K562 (cell line): ENCODE results near the gene PDCD1LG2. TPM values are rescaled to one million over a fixed set of nuclear protein-coding genes. Genes with fewer than 3 reads are reported as not detected.

Experiments
- ATAC-seq: fragments of 200-7000 bp; cut with Tn5 transposase; 3 replicates; pipeline ENCODE4 v1.9.1; 2020; ENCODE audit warnings: moderate library complexity
- BruUV-seq: library from RNA; stranded (reverse); fragments of 400-500 nt; replicated peaks from 2 replicates; lab custom pipeline; 2021; lab: Mats Ljungman, UMichigan
- CTCF ChIA-PET: fragments of 300-600 bp; formaldehyde crosslinking; extraction: SDS; loops from one replicate; lab custom pipeline; 2021; ENCODE audit warnings: low intra/inter-chr PET ratio; lab: Yijun Ruan, JAX
- POLR2A ChIA-PET: fragments of 300-600, 350-650 bp; sonication (Branson Sonifier 250); formaldehyde crosslinking; extraction: SDS; loops from one replicate; lab custom pipeline; 2021; ENCODE audit warnings: antibody characterized with exemption, inconsistent platforms; lab: Yijun Ruan, JAX
- DNase-seq, 4 experiments: peaks; one replicate each; pipeline versions ENCODE4 v3.0.0 to v3.0.0-alpha.2; 2011 to 2018; ENCODE audit warnings: low spot score in 3 of 4, mixed read lengths in 3 of 4; ENCODE audit errors: extremely low read depth in 1 of 4
- FAIRE-seq: peaks from 2 replicates; lab custom pipeline; 2011; peaks lifted over from hg19 to GRCh38; lab: Jason Lieb, UNC
- H2AFZ ChIP-seq: 2 replicates; pipeline ENCODE4 v1.6.0; 2011; ENCODE audit warnings: low read depth, low read length, control low read depth, inconsistent platforms
- H3K27ac ChIP-seq: fragments of 200-600 bp; 3 replicates; pipeline ENCODE4 v1.8.0; 2011; ENCODE audit warnings: low read depth, mild to moderate bottlenecking, control low read depth, inconsistent platforms, low read length, moderate library complexity, mixed read lengths; ENCODE audit errors: extremely low read depth
- H3K27me3 ChIP-seq, 2 experiments: fragments of 300-600 bp in 1 of 2; 2 replicates in 1 of 2; 3 replicates in 1 of 2; pipeline versions ENCODE4 v1.6.0 to v1.8.0; 2011; ENCODE audit warnings: inconsistent platforms in 2 of 2, low read length in 2 of 2, mild to moderate bottlenecking in 1 of 2, mixed read lengths in 1 of 2, moderate library complexity in 1 of 2; ENCODE audit not compliant: control insufficient read depth in 2 of 2, insufficient read depth in 2 of 2
- H3K36me3 ChIP-seq: fragments of 300-600 bp; 3 replicates; pipeline ENCODE4 v1.8.0; 2011; ENCODE audit warnings: mild to moderate bottlenecking, low read length, inconsistent platforms; ENCODE audit not compliant: control insufficient read depth, insufficient read depth
- H3K4me1 ChIP-seq, 2 experiments: fragments of 200-600 bp in 1 of 2; replicated peaks in 1 of 2; 2 replicates in 1 of 2; 3 replicates in 1 of 2; pipeline versions ENCODE4 v1.5.1 to v1.8.0; 2011; ENCODE audit warnings: inconsistent platforms in 2 of 2, low read length in 2 of 2, mild to moderate bottlenecking in 1 of 2, mixed read lengths in 1 of 2, moderate library complexity in 1 of 2; ENCODE audit not compliant: control insufficient read depth in 2 of 2, insufficient read depth in 2 of 2
- H3K4me2 ChIP-seq: 2 replicates; pipeline ENCODE4 v1.6.1; 2011; ENCODE audit warnings: low read length, control low read depth, inconsistent platforms, mixed read lengths; ENCODE audit not compliant: insufficient read depth
- H3K4me3 ChIP-seq: fragments of 200-600 bp; sonication (generic), shearing (Covaris generic); 2 replicates; pipeline ENCODE4 v1.5.1; 2016; ENCODE audit warnings: control low read depth, inconsistent platforms
- H3K79me2 ChIP-seq: fragments of 200-600 bp; 3 replicates; pipeline ENCODE4 v1.8.0; 2011; ENCODE audit warnings: low read length, inconsistent platforms; ENCODE audit not compliant: control insufficient read depth, insufficient read depth
- H3K9ac ChIP-seq, 2 experiments: 2 replicates each; pipeline versions ENCODE4 v1.6.0 to v1.6.1; 2011; ENCODE audit warnings: low read depth in 2 of 2, low read length in 2 of 2, control low read depth in 1 of 2, inconsistent platforms in 1 of 2, mild to moderate bottlenecking in 1 of 2, mixed read lengths in 1 of 2; ENCODE audit not compliant: insufficient read depth in 1 of 2
- H3K9me1 ChIP-seq: one replicate; pipeline ENCODE4 v1.6.0; 2011; ENCODE audit warnings: inconsistent platforms, mild to moderate bottlenecking, low read length, moderate library complexity; ENCODE audit not compliant: control insufficient read depth, insufficient read depth
- H3K9me3 ChIP-seq: replicated peaks from 2 replicates; pipeline ENCODE4 v1.5.1; 2011; ENCODE audit warnings: low read depth, low read length, inconsistent platforms; ENCODE audit not compliant: control insufficient read depth, insufficient read depth
- H4K20me1 ChIP-seq: replicated peaks from 2 replicates; pipeline ENCODE4 v1.6.1; 2011; ENCODE audit warnings: low read length, inconsistent platforms, mixed read lengths; ENCODE audit not compliant: control insufficient read depth, insufficient read depth
- CREBBP ChIP-seq: IDR thresholded peaks from one replicate; pipeline ENCODE4 v1.6.1; 2012; ENCODE audit warnings: low read depth, mild to moderate bottlenecking, control low read depth, inconsistent platforms, low read length
- DNMT1 ChIP-seq: fragments of 450-650 bp; IDR thresholded peaks from 2 replicates; pipeline ENCODE4 v1.6.1; 2016; ENCODE audit warnings: antibody characterized with exemption, mild to moderate bottlenecking
- E2F3 ChIP-seq: fragments of 250-450 bp; sonication (Bioruptor Pico); IDR thresholded peaks from 2 replicates; pipeline ENCODE4 v1.4.0; 2020; ENCODE audit warnings: mild to moderate bottlenecking
- EP300 ChIP-seq: IDR thresholded peaks from 2 replicates; pipeline ENCODE4 v1.6.1; 2012; ENCODE audit warnings: low read length, improper control_type of control experiment
- GTF2E2 ChIP-seq: fragments of 200-800 bp; sonication (Bioruptor generic); IDR thresholded peaks from 2 replicates; pipeline ENCODE4 v1.6.1; 2016; ENCODE audit warnings: missing genetic modification characterization, missing compliant biosample characterization
- TCFL5 ChIP-seq: fragments of 250-450 bp; sonication (Bioruptor Pico); conservative IDR thresholded peaks from 2 replicates; pipeline ENCODE4 v1.6.1; 2021; ENCODE audit warnings: mild to moderate bottlenecking, moderate library complexity, matching md5 sums
- XRCC5 ChIP-seq: fragments of 200-400 bp; formaldehyde crosslinking; IDR thresholded peaks from 2 replicates; pipeline ENCODE4 v1.6.1; 2017; ENCODE audit warnings: low read depth, mild to moderate bottlenecking, low read length
- ZBTB8A ChIP-seq: fragments of 450-650 bp; IDR thresholded peaks from 2 replicates; pipeline ENCODE4 v1.6.1; 2018; ENCODE audit warnings: mild to moderate bottlenecking, moderate library complexity; ENCODE audit not compliant: partially characterized antibody
- ZEB2 ChIP-seq: fragments of 450-650 bp; IDR thresholded peaks from 2 replicates; pipeline ENCODE4 v1.6.1; 2016
- ZKSCAN3 ChIP-seq: fragments of 250-450 bp; sonication (Bioruptor Pico); IDR thresholded peaks from 2 replicates; pipeline ENCODE4 v1.4.0; 2020
- ZNF197 ChIP-seq: fragments of 200-800 bp; sonication (Bioruptor generic); IDR thresholded peaks from 2 replicates; pipeline ENCODE4 v1.6.1; 2016; ENCODE audit warnings: low read depth, missing genetic modification characterization, missing compliant biosample characterization
- ZNF507 ChIP-seq: conservative IDR thresholded peaks from 2 replicates; pipeline ENCODE4 v1.6.1; 2017; ENCODE audit warnings: missing genetic modification characterization, missing compliant biosample characterization
- WGBS: fragments of 100-300 bp; shearing (Covaris generic); methylation state at CpG from one replicate; pipeline ENCODE4 v1.1.6; 2016; ENCODE audit warnings: low coverage, mixed read lengths; ENCODE audit not compliant: insufficient coverage; ENCODE audit errors: missing lambda C conversion rate; 5-methylcytosine and 5-hydroxymethylcytosine counted together
- in situ Hi-C: fragments of 300-500 bp; cut with MboI; formaldehyde crosslinking; loops from 4 replicates; pipeline ENCODE4 v1.15.0; 2018; ENCODE audit warnings: inconsistent platforms, mixed read lengths
- intact Hi-C: fragments of 100-400 bp; cut with micrococcal nuclease; formaldehyde crosslinking; loops from 2 replicates; pipeline ENCODE4 v1.14.2; 2022
- polyA plus RNA-seq, 8 experiments: library from polyadenylated mRNA; depleted of rRNA in 4 of 8; stranded (reverse) in 5 of 8; unstranded in 3 of 8; fragments of >200 nt; fragmentation: Nextera tagmentation in 2 of 8; fragmentation: Illumina TruSeq in 1 of 8; extraction: Ambion mirVana in 2 of 8; extraction: Trizol in 1 of 8; gene quantifications; 2 replicates each; pipeline versions ENCODE4 v1.2.1 to v1.2.3, GENCODE V29; 2011 to 2014; ENCODE audit warnings: inconsistent platforms in 1 of 8, missing spikeins in 1 of 8
- total RNA-seq, 7 experiments: library from RNA; depleted of rRNA in 6 of 7; stranded (reverse); fragments of >200 nt in 6 of 7; fragmentation: Illumina TruSeq in 2 of 7; extraction: Trizol in 2 of 7; gene quantifications; 2 replicates each; pipeline versions ENCODE4 v1.2.1 to v1.2.3, GENCODE V29; 2011 to 2021; ENCODE audit warnings: low replicate concordance in 1 of 7
- TF ChIP-seq, protein P1 (sequence below): sonication (generic); formaldehyde crosslinking; IDR thresholded peaks from 2 replicates; pipeline ENCODE4 v1.8.0; 2023; ENCODE audit warnings: missing genetic modification reagents, mild to moderate bottlenecking, borderline replicate concordance
- TF ChIP-seq, protein P2 (sequence below): fragments of 250-450 bp; sonication (Bioruptor Pico); IDR thresholded peaks from 2 replicates; pipeline ENCODE4 v1.5.0; 2021; ENCODE audit warnings: mild to moderate bottlenecking, borderline replicate concordance

Gene PDCD1LG2
- total and polyA plus RNA-seq, 9 of the 15 experiments (the other 6 are each of a cell fraction or from before 2014, with no cell fraction given) = not detected

DNA sequence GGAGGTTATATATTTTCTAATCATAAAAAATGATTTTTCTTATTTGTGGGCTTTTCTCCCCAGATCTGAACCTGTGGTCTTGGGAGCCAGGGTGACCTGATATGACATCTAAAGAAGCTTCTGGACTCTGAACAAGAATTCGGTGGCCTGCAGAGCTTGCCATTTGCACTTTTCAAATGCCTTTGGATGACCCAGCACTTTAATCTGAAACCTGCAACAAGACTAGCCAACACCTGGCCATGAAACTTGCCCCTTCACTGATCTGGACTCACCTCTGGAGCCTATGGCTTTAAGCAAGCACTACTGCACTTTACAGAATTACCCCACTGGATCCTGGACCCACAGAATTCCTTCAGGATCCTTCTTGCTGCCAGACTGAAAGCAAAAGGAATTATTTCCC, 59.6 kb downstream of the PDCD1LG2 start:
- H3K4me2 ChIP-seq = no peak overlapping the region
- FAIRE-seq (no peak), DNase-seq (no peak), ATAC-seq (no peak)
- H3K9me3 ChIP-seq = no peaks in the 10 kb centered on the region
- H3K36me3 ChIP-seq = no peaks in the 10 kb centered on the region
- BruUV-seq = no TSS peak
- H3K27ac ChIP-seq = no peak overlapping the region
- H3K79me2 ChIP-seq = no peaks in the 10 kb centered on the region
- 0 out of 5 replicates have a peak, but pooled peaks cover 0 to 6% of the 10 kb centered on the region in 2 experiments for H3K4me1 ChIP-seq
- WGBS = 20% methylated on average over 1 of the region's 1 CpG
- H3K4me3 ChIP-seq = no peak overlapping the region
- POLR2A ChIA-PET = interaction anchor here (0.7 to 1.0 kb wide), 2 partner anchors 12 to 1739 kb away, joined by 3 to 4 read pairs; no protein-coding TSS in a partner anchor
- no peak overlapping the region for H2AFZ ChIP-seq
- H3K9ac ChIP-seq = no peak overlapping the region
- CTCF ChIA-PET = no interaction called here
- no peaks in the 10 kb centered on the region for H4K20me1 ChIP-seq
- in situ Hi-C loops (no loop called here), intact Hi-C loops (no loop called here)
- H3K9me1 ChIP-seq = no peaks in the 10 kb centered on the region
- H3K27me3 ChIP-seq = no peaks in the 10 kb centered on the region
- TF ChIP-seq, protein P1, sequence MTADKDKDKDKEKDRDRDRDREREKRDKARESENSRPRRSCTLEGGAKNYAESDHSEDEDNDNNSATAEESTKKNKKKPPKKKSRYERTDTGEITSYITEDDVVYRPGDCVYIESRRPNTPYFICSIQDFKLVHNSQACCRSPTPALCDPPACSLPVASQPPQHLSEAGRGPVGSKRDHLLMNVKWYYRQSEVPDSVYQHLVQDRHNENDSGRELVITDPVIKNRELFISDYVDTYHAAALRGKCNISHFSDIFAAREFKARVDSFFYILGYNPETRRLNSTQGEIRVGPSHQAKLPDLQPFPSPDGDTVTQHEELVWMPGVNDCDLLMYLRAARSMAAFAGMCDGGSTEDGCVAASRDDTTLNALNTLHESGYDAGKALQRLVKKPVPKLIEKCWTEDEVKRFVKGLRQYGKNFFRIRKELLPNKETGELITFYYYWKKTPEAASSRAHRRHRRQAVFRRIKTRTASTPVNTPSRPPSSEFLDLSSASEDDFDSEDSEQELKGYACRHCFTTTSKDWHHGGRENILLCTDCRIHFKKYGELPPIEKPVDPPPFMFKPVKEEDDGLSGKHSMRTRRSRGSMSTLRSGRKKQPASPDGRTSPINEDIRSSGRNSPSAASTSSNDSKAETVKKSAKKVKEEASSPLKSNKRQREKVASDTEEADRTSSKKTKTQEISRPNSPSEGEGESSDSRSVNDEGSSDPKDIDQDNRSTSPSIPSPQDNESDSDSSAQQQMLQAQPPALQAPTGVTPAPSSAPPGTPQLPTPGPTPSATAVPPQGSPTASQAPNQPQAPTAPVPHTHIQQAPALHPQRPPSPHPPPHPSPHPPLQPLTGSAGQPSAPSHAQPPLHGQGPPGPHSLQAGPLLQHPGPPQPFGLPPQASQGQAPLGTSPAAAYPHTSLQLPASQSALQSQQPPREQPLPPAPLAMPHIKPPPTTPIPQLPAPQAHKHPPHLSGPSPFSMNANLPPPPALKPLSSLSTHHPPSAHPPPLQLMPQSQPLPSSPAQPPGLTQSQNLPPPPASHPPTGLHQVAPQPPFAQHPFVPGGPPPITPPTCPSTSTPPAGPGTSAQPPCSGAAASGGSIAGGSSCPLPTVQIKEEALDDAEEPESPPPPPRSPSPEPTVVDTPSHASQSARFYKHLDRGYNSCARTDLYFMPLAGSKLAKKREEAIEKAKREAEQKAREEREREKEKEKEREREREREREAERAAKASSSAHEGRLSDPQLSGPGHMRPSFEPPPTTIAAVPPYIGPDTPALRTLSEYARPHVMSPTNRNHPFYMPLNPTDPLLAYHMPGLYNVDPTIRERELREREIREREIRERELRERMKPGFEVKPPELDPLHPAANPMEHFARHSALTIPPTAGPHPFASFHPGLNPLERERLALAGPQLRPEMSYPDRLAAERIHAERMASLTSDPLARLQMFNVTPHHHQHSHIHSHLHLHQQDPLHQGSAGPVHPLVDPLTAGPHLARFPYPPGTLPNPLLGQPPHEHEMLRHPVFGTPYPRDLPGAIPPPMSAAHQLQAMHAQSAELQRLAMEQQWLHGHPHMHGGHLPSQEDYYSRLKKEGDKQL (CRISPR knock-in tag) = no peak
- no peak for TF ChIP-seq XRCC5
- no peak for TF ChIP-seq CREBBP
- TF ChIP-seq ZNF507 (tag) = no peak
- no peak for TF ChIP-seq ZBTB8A
- no peak for TF ChIP-seq E2F3 (CRISPR knock-in tag)
- TF ChIP-seq GTF2E2 = no peak
- TF ChIP-seq DNMT1 = no peak
- TF ChIP-seq TCFL5 (CRISPR knock-in tag) = no peak
- TF ChIP-seq ZNF197 (CRISPR knock-in tag) = no peak
- TF ChIP-seq ZKSCAN3 (CRISPR knock-in tag) = no peak
- TF ChIP-seq EP300 = no peak
- TF ChIP-seq, protein P2, sequence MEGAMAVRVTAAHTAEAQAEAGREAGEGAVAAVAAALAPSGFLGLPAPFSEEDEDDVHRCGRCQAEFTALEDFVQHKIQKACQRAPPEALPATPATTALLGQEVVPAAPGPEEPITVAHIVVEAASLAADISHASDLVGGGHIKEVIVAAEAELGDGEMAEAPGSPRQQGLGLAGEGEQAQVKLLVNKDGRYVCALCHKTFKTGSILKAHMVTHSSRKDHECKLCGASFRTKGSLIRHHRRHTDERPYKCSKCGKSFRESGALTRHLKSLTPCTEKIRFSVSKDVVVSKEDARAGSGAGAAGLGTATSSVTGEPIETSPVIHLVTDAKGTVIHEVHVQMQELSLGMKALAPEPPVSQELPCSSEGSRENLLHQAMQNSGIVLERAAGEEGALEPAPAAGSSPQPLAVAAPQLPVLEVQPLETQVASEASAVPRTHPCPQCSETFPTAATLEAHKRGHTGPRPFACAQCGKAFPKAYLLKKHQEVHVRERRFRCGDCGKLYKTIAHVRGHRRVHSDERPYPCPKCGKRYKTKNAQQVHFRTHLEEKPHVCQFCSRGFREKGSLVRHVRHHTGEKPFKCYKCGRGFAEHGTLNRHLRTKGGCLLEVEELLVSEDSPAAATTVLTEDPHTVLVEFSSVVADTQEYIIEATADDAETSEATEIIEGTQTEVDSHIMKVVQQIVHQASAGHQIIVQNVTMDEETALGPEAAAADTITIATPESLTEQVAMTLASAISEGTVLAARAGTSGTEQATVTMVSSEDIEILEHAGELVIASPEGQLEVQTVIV (CRISPR knock-in tag) = no peak
- TF ChIP-seq ZEB2 = no peak
